ENCODE results near the gene SHF.

SHF gene

DNA sequence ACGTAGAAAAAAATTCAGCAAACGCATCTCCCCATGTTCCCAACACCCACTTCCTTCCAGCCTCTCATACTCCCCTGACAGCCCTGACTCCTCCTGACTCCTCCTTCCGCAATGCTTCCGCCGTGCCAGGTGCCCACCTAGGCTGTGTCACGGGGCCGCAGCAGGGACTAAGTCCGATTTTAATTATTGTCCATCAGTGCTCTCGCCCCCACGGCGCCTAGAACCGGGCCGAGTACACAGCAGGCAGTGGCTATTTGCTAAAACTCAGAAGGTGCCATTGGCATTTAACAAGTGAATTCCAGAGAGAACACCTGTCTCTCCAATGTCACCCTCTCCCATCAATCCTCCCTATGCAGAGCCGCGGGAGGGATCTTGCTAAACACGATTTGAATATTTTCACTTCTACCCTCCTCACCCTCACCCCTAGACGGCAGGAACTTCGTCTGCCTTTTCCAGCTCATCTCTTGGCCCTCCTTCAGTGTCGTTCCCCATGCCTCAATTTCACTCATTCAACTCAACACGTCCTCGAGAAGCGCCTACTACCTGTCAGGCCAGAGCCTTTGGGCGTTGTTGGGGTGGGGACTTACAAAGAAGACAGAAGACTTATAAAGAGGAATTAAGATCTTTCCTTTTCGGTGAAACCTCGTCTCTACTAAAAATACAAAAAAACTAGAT, 11.5 kb upstream of the SHF start:
- peak; percentile 21 for DNase-seq

GRCh38 chr15:45198337-45199135, 10.8 kb upstream of the SHF start:
- DNase-seq, result peak; percentile 91

DNA sequence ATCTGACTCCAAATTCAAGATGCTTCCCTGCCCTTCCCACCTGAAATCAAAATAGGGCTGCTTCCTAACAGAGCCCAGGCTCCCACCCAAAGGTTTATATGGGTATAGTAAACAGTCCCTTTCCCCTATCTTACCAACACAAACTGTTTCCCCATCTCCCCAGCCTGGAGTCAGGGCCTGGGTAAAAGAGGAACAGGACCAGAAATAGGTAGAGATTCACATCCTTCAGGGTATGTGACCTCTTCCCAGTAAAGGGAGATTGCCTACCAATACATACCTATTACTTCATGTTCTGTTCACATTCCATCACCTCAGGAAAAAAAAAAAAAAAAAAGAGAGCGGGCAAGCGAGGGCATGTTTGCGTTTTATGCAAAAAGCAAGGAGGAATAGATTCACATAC, 9.7 kb upstream of the SHF start:
- no peak for DNase-seq

GRCh38 chr15:45187578-45187893, 230 bp downstream of the SHF start:
- no peak for DNase-seq

DNA sequence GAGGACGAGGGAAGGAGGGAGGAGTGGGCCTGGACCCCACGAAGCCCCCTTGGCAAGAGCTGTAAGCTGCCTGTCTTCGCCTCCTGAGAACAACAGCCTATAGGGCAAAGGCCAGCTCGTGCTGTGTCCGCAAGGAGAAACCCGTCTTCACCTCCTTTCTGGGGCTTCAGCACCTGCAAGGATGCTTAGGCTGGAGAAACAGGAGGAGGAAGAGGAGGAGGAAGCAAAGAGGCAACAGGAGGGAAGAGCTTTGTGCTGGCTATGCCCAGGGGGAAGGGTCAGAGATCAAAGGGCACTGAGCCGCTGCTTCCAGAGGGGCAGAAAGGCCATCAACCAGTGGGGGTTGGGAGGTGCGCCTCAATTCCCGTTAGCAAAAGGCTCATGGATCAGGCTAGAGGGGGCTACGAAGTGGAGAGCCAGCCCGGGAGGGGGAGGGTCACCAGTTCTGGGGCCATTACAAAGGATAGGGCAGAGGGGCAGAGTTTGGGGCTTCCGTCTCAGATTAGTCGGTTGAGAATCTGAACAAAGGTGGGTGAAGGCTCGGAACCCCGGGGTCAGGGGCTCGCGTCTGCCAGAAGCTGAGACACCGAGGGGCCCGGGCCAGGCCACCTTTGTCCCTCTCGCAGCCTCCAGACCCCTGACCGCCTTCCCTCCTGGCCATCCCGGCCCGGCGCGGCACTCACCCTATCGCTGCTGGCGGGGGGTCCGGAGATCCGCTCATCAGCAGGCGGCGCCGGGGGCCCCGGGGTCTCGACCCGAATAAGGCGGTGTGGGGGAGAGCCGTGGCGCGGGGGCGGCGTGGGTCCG, 792 bp downstream of the SHF start:
- DNase-seq, result no peak

- no peak for DNase-seq
Observed at GRCh38 chr15:45185903-45186770, 1.6 kb downstream of the SHF start.

- DNase-seq, result no peak
Observed at GRCh38 chr15:45185069-45185779, 2.5 kb downstream of the SHF start.

DNA sequence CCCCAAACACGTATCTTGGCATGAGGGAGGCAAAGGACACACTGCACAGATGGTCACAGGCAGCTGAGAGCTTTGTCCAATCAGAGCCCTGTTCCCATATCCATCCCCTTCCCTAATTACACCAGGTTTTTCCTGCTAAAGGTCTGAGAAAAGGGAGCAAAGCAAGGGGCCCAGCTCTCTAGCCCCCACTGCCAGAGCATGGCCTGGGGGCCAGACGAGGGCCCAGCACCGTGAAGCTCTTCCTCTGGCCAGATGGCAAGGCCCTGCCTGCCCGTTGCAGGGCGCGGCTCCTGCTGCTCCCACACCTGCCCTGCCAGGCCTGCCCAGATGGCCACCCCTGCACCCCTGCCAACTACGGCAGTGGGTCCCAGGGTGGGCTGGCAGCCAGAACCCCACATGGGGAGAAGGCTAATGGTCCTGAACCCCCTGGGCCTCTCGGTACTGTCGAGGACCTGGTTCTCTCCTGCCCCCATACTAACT, 3.2 kb downstream of the SHF start:
- no peak for DNase-seq

DNA sequence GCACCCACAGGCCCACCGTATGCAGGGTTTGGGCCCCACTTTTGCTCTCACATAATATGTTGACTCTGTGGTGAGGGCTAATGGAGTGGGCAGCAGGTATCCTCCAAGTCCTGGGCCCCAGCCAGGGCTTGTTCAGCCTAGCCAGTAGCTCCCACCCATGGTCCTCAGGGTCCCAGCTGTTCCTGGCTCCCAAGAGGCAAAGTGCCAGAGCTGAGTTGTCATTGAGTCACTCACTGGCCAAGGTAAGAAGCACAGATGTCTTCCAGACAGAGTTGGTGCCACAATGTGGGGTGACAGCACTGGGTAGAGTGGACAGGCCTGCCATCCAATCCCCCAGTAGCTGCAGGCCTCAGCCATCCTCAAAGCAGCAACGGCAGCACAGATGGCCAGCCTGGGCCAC, 4.3 kb downstream of the SHF start:
- DNase-seq, result no peak

DNA sequence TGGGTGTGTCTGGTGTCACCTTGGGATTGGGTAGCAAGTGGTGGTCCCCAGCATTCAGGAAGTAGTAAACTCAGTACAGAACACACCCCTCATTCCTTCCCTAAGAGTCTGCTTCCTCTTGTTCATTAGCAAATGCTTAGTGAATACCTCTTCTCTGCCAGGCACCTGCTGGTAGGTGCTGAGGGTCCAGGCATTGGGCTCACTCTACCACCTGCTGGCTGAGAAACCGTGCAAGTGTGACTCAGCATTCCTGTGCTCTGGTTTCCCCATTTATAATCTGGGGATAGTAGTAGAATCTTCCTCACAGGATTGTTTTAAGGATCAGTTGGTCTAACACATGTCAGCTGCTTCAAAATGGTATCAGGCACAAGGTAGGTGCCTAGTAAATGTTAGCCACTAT, 4.8 kb downstream of the SHF start:
- DNase-seq, result no peak

- no peak for DNase-seq
Observed at GRCh38 chr15:45181491-45182285, 6.1 kb downstream of the SHF start.

DNA sequence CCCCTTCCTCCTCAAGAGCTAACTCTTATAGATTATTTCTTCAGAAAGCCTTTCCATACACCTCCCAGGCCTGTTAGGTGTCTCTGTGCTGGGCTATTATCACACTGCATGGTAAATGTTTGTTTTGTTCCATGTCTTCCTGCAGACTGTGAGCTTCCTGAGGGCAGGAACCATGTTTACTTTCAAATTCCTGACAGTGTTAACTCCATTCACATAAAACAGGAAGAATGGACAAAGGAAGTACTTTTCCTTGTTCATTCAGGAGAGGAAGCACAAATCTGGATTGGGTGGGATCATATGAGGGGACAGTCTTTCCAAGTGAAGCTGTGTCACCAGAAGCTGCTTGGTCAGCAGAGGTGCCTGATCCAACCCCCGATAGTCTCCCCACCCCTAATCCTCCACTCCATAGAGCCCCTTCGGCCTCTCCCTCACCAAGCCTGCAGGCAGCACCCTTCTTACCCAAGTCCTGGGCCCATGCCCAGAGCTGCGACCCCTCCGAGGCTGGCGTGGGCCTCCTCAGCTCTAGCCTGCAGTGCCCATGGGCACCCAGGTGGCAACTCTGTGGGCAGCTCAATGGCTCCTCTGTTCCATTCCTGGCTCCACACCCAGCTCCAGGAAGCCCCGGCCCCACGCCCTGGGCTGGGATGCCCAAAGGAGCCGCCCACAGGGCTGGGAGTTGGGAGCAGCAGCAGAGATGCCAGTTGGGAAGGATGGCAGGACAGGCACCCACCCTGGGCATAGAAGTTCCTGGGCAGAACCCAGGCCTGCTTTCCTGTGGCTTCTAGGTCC, 6.9 kb downstream of the SHF start:
- no peak for DNase-seq

- DNase-seq, result no peak
Observed at GRCh38 chr15:45180201-45180600, 7.6 kb downstream of the SHF start.

- no peak for DNase-seq
Observed at GRCh38 chr15:45179221-45179985, 8.4 kb downstream of the SHF start.

GRCh38 chr15:45177285-45177684, 10.5 kb downstream of the SHF start:
- no peak for DNase-seq

DNA sequence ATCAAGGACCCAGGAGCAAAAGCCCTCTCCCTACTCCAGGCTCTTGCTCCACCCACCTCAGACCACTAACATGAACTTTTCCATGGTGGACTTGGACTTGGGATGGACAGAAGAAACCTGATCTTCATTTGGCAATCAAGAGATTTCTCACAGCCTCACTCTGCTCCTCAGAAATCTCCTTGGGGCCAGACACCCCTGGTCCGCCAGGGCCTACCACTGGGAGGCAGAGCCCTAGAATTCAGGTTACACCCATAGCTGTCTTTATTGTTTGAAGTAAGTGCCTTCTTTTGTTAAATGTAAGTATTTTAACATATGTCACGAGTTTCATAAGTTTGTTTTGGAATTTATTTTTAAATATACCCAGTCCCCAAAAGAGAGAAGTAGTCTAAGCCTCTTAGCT, 13.2 kb downstream of the SHF start:
- DNase-seq, result no peak

DNA sequence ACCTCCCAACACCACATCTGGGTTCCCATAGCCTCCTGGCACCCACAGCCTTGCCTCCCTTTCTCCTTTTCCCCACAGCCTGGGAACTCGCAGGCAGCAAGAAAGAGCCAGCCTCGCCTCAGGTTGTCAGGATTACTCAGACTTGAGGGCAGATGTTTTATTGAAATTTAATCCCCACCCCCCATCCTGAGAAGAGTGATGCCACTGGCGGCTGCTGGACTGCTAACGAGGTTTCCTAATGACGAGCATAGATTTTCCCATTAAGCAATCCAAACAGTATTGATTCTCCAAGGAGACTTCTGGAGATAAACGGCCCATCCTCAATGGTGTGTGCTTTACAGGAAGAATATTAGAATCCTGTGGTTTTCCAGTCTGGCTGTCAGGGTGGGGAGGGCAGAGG, 13.7 kb downstream of the SHF start:
- no peak for DNase-seq

- DNase-seq, result no peak
Observed at GRCh38 chr15:45171912-45172311, 15.9 kb downstream of the SHF start.

DNA sequence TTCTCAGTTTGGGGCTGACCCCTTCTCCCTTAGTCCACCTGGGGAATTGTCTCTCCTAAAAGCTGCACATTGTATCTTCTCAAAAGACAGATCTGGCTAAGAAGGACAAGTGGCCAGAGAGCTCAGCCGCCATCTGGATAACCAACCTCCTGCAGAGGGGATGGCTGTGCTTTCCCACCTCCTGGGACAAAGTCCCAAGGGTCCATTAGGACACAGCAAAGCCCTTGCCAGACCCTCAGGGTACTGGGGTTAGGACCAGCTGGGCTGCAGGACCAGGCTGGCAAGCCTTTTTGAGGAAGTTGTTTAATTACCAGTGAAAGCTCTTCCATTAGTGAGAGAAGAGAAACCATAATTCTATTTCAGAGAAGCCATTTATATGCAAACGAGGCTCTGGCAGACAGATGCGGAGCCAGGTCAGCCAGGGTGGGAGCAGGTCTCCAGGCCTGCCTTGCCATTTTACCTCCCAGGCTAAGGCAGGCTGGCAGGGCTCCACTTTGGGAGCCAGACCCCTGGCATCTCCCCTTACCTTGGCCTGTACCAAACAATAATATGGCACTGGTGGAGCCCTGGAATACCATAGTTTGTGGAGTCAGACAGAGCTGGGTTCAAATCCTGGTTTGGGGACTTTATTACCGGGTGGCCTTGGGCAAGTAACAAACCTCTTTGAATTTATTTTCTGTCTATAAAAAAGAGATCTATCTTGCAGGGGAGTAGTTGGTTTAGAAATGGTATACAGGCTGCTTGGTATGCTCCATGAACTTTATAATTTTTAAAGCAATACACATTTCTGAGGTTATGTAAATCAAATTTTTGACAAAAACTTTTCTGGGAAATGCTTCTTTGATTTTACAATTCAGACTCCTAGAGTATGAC, 17.9 kb downstream of the SHF start:
- peak; percentile 59 for DNase-seq
